Measurements from ENCODE around the gene RPN1.

Gene RPN1

DNA sequence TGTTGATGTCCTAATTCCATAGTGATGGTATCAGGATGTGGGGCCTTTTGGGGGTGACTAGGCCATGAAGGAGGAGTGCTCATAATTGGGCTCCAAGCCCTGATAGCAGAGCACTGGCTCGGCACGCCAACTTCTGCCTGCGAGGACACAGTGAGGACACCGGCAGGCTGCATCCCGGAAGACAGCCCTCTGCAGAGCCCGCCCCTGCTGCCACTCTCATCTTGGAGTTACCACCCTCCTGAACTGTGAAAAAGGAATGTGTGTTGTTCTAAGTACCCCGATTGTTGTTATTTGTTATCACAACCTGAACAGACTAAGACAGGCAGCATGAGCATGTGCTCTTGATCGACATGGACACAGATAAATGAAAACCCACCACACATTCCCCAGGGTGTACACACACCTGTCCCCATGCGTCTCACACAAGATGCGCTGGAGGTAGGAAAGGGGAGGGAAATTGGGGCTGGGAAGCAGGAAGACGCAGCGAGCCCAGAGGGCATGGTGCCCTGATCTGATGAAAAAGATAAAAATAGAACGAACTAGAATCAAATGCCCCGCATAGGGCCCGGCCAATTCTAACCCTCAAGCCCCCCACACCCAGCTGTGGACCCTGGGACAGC lies 40.1 kb downstream of the RPN1 start:
- TF ChIP-seq, protein P1, sequence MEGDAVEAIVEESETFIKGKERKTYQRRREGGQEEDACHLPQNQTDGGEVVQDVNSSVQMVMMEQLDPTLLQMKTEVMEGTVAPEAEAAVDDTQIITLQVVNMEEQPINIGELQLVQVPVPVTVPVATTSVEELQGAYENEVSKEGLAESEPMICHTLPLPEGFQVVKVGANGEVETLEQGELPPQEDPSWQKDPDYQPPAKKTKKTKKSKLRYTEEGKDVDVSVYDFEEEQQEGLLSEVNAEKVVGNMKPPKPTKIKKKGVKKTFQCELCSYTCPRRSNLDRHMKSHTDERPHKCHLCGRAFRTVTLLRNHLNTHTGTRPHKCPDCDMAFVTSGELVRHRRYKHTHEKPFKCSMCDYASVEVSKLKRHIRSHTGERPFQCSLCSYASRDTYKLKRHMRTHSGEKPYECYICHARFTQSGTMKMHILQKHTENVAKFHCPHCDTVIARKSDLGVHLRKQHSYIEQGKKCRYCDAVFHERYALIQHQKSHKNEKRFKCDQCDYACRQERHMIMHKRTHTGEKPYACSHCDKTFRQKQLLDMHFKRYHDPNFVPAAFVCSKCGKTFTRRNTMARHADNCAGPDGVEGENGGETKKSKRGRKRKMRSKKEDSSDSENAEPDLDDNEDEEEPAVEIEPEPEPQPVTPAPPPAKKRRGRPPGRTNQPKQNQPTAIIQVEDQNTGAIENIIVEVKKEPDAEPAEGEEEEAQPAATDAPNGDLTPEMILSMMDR (IDR thresholded peaks at IDR 0.05): no peak
- Mint-ChIP-seq H3K36me3 (ENCODE audit: low read depth) (no peaks in the 10 kb centered on the region), H3K27me3 (ENCODE audit: low read depth, poor library complexity) (peaks cover 21% of the 10 kb centered on the region), H3K27ac (peak overlapping the region; percentile 68), H3K9me3 (no peaks in the 10 kb centered on the region), H3K4me1 (peaks cover 22% of the 10 kb centered on the region), H3K4me3 (no peak overlapping the region)
- no peak for DNase-seq

DNA sequence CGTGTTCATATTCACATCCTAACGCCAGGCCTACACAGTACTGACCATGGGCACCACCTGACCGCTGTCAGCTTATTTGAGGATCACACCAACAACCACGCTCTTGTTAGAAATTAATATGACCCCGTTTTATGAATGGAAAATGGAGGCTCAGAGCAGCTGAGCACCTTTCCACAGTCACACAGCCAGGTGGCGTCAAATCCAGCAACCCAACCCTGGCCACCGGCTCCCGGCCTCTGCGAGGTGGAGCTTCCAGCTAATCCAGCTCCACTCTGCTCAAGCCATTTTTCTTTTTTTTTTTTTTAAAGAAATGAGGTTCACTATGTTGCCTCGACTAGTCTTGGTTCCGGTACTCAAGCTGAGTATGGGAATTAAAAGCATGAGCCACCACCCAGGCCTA lies 41.3 kb downstream of the RPN1 start:
- no peak overlapping the region for H3K27ac Mint-ChIP-seq

DNA sequence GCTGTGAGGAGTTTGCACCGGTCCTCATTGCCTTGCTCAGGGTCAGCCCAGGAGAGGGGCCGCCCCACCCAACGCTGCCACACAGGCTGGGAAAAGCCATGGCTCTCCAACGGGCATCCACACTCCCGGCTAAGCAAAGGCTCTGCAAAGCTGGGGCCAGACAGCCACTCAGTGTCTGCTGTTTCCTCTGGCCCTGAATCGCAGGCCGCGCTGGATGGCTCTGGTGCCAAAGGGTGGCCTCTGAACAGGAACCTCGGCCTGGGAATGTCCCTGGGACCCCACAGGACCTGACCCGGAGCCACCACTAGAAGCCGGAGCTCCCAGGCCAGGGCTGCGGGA lies 42.9 kb downstream of the RPN1 start:
- Mint-ChIP-seq H3K4me1 (peaks cover 2% of the 10 kb centered on the region), H3K27me3 (ENCODE audit: low read depth, poor library complexity) (peaks cover 20% of the 10 kb centered on the region), H3K36me3 (ENCODE audit: low read depth) (no peaks in the 10 kb centered on the region), H3K27ac (no peak overlapping the region), H3K9me3 (no peaks in the 10 kb centered on the region), H3K4me3 (no peak overlapping the region)
- no peak for DNase-seq
- TF ChIP-seq, protein P1 (IDR thresholded peaks at IDR 0.05): no peak

More for the DNA sequence above, 41.3 kb downstream of the RPN1 start:
- Mint-ChIP-seq H3K4me3 (no peak overlapping the region), H3K36me3 (ENCODE audit: low read depth) (no peaks in the 10 kb centered on the region), H3K27me3 (ENCODE audit: low read depth, poor library complexity) (peaks cover 21% of the 10 kb centered on the region), H3K9me3 (no peaks in the 10 kb centered on the region), H3K4me1 (peaks cover 14% of the 10 kb centered on the region)
- no peak for DNase-seq
- TF ChIP-seq, protein P1 (IDR thresholded peaks at IDR 0.05): no peak

DNA sequence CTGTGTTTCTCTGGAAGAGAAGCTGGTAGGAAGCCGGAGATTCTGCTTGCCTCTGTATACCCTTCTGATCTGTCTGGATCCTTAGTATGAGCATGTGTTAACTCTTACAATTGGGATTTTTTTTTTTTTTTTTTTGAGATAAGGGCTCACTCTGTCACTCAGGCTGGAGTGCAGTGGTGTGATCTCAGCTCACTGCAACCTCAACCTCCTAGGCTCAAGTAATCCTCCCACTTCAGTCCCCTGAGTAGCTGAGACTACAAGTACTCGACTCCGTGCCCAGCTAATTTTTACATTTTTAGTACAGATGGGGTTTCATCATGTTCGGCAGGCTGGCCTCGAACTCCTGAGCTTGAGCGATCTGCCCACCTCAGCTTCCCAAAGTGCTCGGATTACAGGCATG lies 44.5 kb downstream of the RPN1 start:
- no peaks in the 10 kb centered on the region for H3K9me3 Mint-ChIP-seq
- TF ChIP-seq, protein P1 (IDR thresholded peaks at IDR 0.05): no peak

DNA sequence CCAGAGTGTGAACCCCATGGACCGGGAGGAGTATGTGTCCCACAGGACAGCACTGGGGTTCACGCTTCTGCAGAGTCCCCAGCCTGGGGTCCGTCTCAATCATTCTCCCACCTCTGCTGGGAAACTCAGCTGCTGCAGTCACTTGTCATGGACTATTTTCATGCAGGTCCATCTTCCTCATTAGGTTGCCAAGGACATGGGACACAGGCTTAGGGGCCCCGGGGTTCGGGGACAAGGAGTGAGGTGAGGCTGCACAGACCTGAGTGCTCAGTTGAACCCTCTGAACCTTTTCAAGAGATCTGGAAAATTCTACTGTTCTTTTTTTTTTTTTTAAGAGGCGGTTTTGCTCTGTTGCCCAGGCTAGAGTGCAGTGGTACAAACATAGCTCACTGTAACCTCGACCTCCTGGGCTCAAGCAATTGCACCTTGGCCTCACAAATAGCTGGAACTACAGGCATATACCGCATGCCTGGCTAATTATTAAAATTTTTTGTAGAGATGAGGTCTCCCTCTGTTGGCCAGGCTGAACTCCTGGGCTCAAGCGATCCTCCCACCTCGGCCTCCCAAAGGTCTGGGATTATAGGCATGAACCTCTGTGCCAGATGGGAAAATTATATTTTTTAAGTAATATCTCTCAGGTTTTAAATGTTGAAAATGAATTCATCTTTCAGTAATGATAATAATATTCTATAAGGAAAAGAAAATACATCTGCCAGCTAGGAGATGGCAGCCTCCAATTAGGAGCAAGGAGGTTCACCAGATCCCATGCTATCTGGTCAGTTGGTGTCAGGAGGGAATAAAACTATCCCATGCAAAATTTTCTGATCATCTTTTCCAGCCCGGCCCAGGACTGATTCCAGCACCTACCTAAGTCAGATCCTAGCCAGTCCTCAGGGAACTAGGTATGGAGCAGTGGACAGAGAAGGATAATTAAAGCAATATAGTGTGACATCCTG lies 45.2 kb downstream of the RPN1 start:
- Mint-ChIP-seq H3K27ac (no peak overlapping the region), H3K27me3 (ENCODE audit: low read depth, poor library complexity) (peaks cover 18% of the 10 kb centered on the region), H3K9me3 (no peaks in the 10 kb centered on the region), H3K4me1 (no peaks in the 10 kb centered on the region), H3K36me3 (ENCODE audit: low read depth) (no peaks in the 10 kb centered on the region), H3K4me3 (no peak overlapping the region)
- DNase-seq: no peak
- TF ChIP-seq, protein P1 (IDR thresholded peaks at IDR 0.05): no peak

More for the DNA sequence above, 44.5 kb downstream of the RPN1 start:
- Mint-ChIP-seq H3K27me3 (ENCODE audit: low read depth, poor library complexity) (peaks cover 18% of the 10 kb centered on the region), H3K36me3 (ENCODE audit: low read depth) (no peaks in the 10 kb centered on the region), H3K4me3 (no peak overlapping the region), H3K27ac (no peak overlapping the region), H3K4me1 (no peaks in the 10 kb centered on the region)
- DNase-seq: no peak
